Measurements from ENCODE around the gene RTN1.

- TF ChIP-seq EP300 (IDR thresholded peaks at IDR 0.05) (no peak), CTCF (IDR thresholded peaks at IDR 0.05) (no peak), POLR2AphosphoS5 (IDR thresholded peaks at IDR 0.05) (no peak)
Observed at GRCh38 chr14:59600211-59600945, 270.2 kb downstream of the RTN1 start.
